HepG2 (cell line): ENCODE measurements around the gene PLCB4. TPM values are rescaled to one million over a fixed set of nuclear protein-coding genes. Genes with fewer than 3 reads are reported as not detected.

Source experiments
- ATAC-seq: fragments of 200-7000 bp; cut with Tn5 transposase; 3 replicates; pipeline ENCODE4 v1.9.1; 2020; ENCODE audit warnings: mild to moderate bottlenecking, moderate library complexity
- BruUV-seq: library from RNA; stranded (reverse); fragments of 400-500 nt; replicated peaks from 2 replicates; lab custom pipeline; 2021; lab: Mats Ljungman, UMichigan
- CTCF ChIA-PET: fragments of 300-600 bp; formaldehyde crosslinking; extraction: SDS; loops from one replicate; lab custom pipeline; 2021; ENCODE audit warnings: low total read pairs, inconsistent platforms, low intra/inter-chr PET ratio; lab: Yijun Ruan, JAX
- POLR2A ChIA-PET: fragments of 350-600 bp; sonication (Branson Sonifier 250); formaldehyde crosslinking; loops from one replicate; lab custom pipeline; 2020; ENCODE audit warnings: antibody characterized with exemption, inconsistent platforms; lab: Yijun Ruan, JAX
- DNase-seq: peaks from one replicate; pipeline ENCODE4 v3.0.0-alpha.2; 2015; ENCODE audit warnings: low spot score
- FAIRE-seq: peaks from 3 replicates; lab custom pipeline; 2011; peaks lifted over from hg19 to GRCh38; lab: Jason Lieb, UNC
- H2AFZ ChIP-seq: one replicate; pipeline ENCODE4 v1.6.1; 2011; ENCODE audit warnings: low read length, inconsistent platforms
- H3K27ac ChIP-seq: fragments of 300-600 bp; 3 replicates; pipeline ENCODE4 v1.8.0; 2011; ENCODE audit warnings: mixed run types, mild to moderate bottlenecking, mixed read lengths, low read length, inconsistent platforms; ENCODE audit not compliant: insufficient read depth; ENCODE audit errors: extremely low read length
- H3K27me3 ChIP-seq, 2 experiments: fragments of 200-600 bp in 1 of 2; 2 replicates in 1 of 2; 3 replicates in 1 of 2; pipeline versions ENCODE4 v1.6.0 to v1.8.0; 2011; ENCODE audit warnings: low read length in 2 of 2, mild to moderate bottlenecking in 2 of 2, moderate library complexity in 2 of 2, inconsistent platforms in 1 of 2; ENCODE audit not compliant: insufficient read depth in 2 of 2, control insufficient read depth in 1 of 2
- H3K36me3 ChIP-seq, 2 experiments: fragments of 200-600 bp in 1 of 2; replicated peaks in 1 of 2; 2 replicates in 1 of 2; 3 replicates in 1 of 2; pipeline versions ENCODE4 v1.5.1 to v1.8.0; 2011; ENCODE audit warnings: low read length in 2 of 2, inconsistent platforms in 1 of 2; ENCODE audit not compliant: insufficient read depth in 2 of 2, control insufficient read depth in 1 of 2
- H3K4me1 ChIP-seq: 2 replicates; pipeline ENCODE4 v1.5.1; 2012; ENCODE audit warnings: low read length, inconsistent platforms; ENCODE audit not compliant: insufficient read depth
- H3K4me2 ChIP-seq: 2 replicates; pipeline ENCODE4 v1.6.0; 2011; ENCODE audit warnings: low read depth, low read length, inconsistent platforms
- H3K4me3 ChIP-seq, 3 experiments: fragments of 200-600 bp in 1 of 3; sonication (generic), shearing (Covaris generic) in 1 of 3; replicated peaks in 1 of 3; 2 replicates each; pipeline ENCODE4 v1.5.1; 2011 to 2016; ENCODE audit warnings: low read length in 3 of 3, inconsistent platforms in 2 of 3, low read depth in 2 of 3, mild to moderate bottlenecking in 2 of 3, control low read depth in 1 of 3, mixed read lengths in 1 of 3; ENCODE audit not compliant: insufficient read depth in 1 of 3
- H3K79me2 ChIP-seq: one replicate; pipeline ENCODE4 v1.6.1; 2011; ENCODE audit warnings: low read length, inconsistent platforms; ENCODE audit not compliant: insufficient read depth
- H3K9ac ChIP-seq: 2 replicates; pipeline ENCODE4 v1.6.0; 2011; ENCODE audit warnings: mild to moderate bottlenecking, low read depth, low read length, inconsistent platforms; ENCODE audit not compliant: insufficient read depth
- H3K9me3 ChIP-seq: 2 replicates; pipeline ENCODE4 v1.5.1; 2012; ENCODE audit warnings: mild to moderate bottlenecking, low read length
- H4K20me1 ChIP-seq: 2 replicates; pipeline ENCODE4 v1.6.0; 2011; ENCODE audit warnings: inconsistent platforms, mild to moderate bottlenecking, low read length, moderate library complexity; ENCODE audit not compliant: insufficient read depth
- JUN ChIP-seq: sonication (generic); formaldehyde crosslinking; IDR thresholded peaks from 2 replicates; pipeline ENCODE4 v1.4.0; 2020; ENCODE audit warnings: mild to moderate bottlenecking, missing genetic modification reagents
- MAFF ChIP-seq: IDR thresholded peaks from 2 replicates; pipeline ENCODE4 v1.6.1; 2011; ENCODE audit warnings: low read depth, low read length, improper control_type of control experiment
- MAFK ChIP-seq, 2 experiments: IDR thresholded peaks in 1 of 2; conservative IDR thresholded peaks in 1 of 2; 2 replicates each; pipeline ENCODE4 v1.6.1; 2011; ENCODE audit warnings: improper control_type of control experiment in 2 of 2, low read length in 2 of 2
- MBNL3 ChIP-seq: fragments of 250-450 bp; sonication (Bioruptor Pico); conservative IDR thresholded peaks from 2 replicates; pipeline ENCODE4 v1.8.0; 2022; ENCODE audit warnings: mild to moderate bottlenecking, inconsistent platforms
- NONO ChIP-seq, 2 experiments: fragments of 450-650 bp in 1 of 2; sonication (generic) in 1 of 2; formaldehyde crosslinking in 1 of 2; IDR thresholded peaks in 1 of 2; conservative IDR thresholded peaks in 1 of 2; 2 replicates each; pipeline versions ENCODE4 v1.6.1 to v1.8.0; 2017 to 2022; ENCODE audit warnings: mild to moderate bottlenecking in 1 of 2, missing genetic modification reagents in 1 of 2, moderate library complexity in 1 of 2
- NR1H2 ChIP-seq: sonication (generic); formaldehyde crosslinking; IDR thresholded peaks from 2 replicates; pipeline ENCODE4 v1.8.1; 2022; ENCODE audit warnings: low read depth, missing genetic modification reagents, borderline replicate concordance
- PRMT3 ChIP-seq: sonication (generic); formaldehyde crosslinking; IDR thresholded peaks from 2 replicates; pipeline ENCODE4 v1.8.1; 2022; ENCODE audit warnings: low read depth, mild to moderate bottlenecking, moderate library complexity, missing genetic modification reagents, borderline replicate concordance
- SALL2 ChIP-seq: sonication (generic); formaldehyde crosslinking; IDR thresholded peaks from 2 replicates; pipeline ENCODE4 v1.8.1; 2023; ENCODE audit warnings: mild to moderate bottlenecking, missing genetic modification reagents, inconsistent platforms
- ZNF607 ChIP-seq: sonication (generic); formaldehyde crosslinking; IDR thresholded peaks from 2 replicates; pipeline ENCODE4 v1.5.1; 2020; ENCODE audit warnings: missing genetic modification reagents, mild to moderate bottlenecking, borderline replicate concordance
- ZNF780A ChIP-seq: sonication (generic); formaldehyde crosslinking; IDR thresholded peaks from 2 replicates; pipeline ENCODE4 v1.8.0; 2022; ENCODE audit warnings: mild to moderate bottlenecking, missing genetic modification reagents, moderate library complexity
- WGBS: methylation state at CpG from one replicate; pipeline ENCODE4 v1.1.6; 2017; ENCODE audit warnings: low lambda C conversion rate; 5-methylcytosine and 5-hydroxymethylcytosine counted together
- in situ Hi-C: cut with HindIII; loops from 2 replicates; pipeline ENCODE4 v1.10.0; 2017; ENCODE audit warnings: low pct_unique_long_range_greater_than_20kb; ENCODE audit not compliant: extremely low pct_ligation_motif_present
- intact Hi-C: fragments of 100-400 bp; cut with micrococcal nuclease; formaldehyde crosslinking; loops from one replicate; pipeline ENCODE4 v1.10.0; 2022; ENCODE audit not compliant: unreplicated experiment
- polyA plus RNA-seq, 8 experiments: library from polyadenylated mRNA; depleted of rRNA in 3 of 8; stranded (reverse) in 7 of 8; unstranded in 1 of 8; fragments of >200 nt; fragmentation: Illumina TruSeq in 4 of 8; extraction: Trizol in 4 of 8; gene quantifications; 2 replicates each; pipeline versions ENCODE4 v1.2.1 to v1.2.3, GENCODE V29; 2011 to 2016; ENCODE audit warnings: low read depth in 4 of 8, missing spikeins in 1 of 8, mixed read lengths in 1 of 8; ENCODE audit not compliant: insufficient read depth in 1 of 8
- total RNA-seq, 5 experiments: library from RNA; depleted of rRNA; stranded (reverse); fragments of >200 nt; fragmentation: Illumina TruSeq; extraction: Trizol; gene quantifications; 2 replicates each; pipeline ENCODE4 v1.2.3, GENCODE V29; 2016; ENCODE audit warnings: low read depth in 1 of 5
- TF ChIP-seq, protein P1 (sequence below): sonication (generic); formaldehyde crosslinking; IDR thresholded peaks from 2 replicates; pipeline ENCODE4 v1.9.0; 2022; ENCODE audit warnings: low read depth, missing genetic modification reagents
- TF ChIP-seq, protein P2 (sequence below): sonication (generic); formaldehyde crosslinking; IDR thresholded peaks from 2 replicates; pipeline ENCODE4 v1.4.0; 2020; ENCODE audit warnings: mild to moderate bottlenecking, missing genetic modification reagents, borderline replicate concordance
- TF ChIP-seq, protein P3 (sequence below): sonication (generic); formaldehyde crosslinking; IDR thresholded peaks from 2 replicates; pipeline ENCODE4 v1.8.0; 2022; ENCODE audit warnings: missing genetic modification reagents, mild to moderate bottlenecking, moderate library complexity, borderline replicate concordance

Gene PLCB4
- total and polyA plus RNA-seq, 2 of the 13 experiments (the other 11 are each of a cell fraction or from before 2014, with no cell fraction given), result 0.01 TPM; not detected in 1

DNA sequence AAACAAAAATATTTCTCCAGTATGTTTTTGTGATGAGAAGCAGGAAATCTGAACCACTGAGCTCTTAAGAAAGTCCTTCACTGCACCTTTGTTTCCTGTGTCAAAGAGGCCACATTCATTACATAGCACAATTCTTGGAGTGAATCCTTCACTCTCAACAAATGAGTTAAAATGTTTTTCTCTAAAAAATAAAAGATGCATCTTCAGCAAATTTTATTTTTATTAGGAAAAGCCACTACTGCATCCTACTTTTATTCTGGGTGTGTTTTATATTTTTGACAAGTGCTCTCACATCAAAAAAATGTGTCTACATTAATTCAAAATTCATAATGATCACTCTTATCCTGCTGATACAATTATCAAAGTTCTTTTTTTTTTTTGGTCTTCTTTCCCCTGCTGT lies 76.3 kb downstream of the PLCB4 start:
- ChIA-PET CTCF (no interaction called here), POLR2A (no interaction called here)
- in situ Hi-C loops, result no loop called here
- no peak for DNase-seq
- TF ChIP-seq, protein P1, sequence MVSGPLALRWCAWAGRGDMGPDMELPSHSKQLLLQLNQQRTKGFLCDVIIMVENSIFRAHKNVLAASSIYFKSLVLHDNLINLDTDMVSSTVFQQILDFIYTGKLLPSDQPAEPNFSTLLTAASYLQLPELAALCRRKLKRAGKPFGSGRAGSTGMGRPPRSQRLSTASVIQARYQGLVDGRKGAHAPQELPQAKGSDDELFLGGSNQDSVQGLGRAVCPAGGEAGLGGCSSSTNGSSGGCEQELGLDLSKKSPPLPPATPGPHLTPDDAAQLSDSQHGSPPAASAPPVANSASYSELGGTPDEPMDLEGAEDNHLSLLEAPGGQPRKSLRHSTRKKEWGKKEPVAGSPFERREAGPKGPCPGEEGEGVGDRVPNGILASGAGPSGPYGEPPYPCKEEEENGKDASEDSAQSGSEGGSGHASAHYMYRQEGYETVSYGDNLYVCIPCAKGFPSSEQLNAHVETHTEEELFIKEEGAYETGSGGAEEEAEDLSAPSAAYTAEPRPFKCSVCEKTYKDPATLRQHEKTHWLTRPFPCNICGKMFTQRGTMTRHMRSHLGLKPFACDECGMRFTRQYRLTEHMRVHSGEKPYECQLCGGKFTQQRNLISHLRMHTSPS, result no peak
- peak; percentile 61 for TF ChIP-seq MAFF
- no peak for TF ChIP-seq ZNF780A
- peak; percentile 47 to 75; a peak in 2 of 4 replicates for TF ChIP-seq MAFK (conservative IDR thresholded peaks at IDR 0.05 in 1 of 2, IDR thresholded peaks at IDR 0.05 in 1 of 2; ENCODE audit: low read length in 2 of 2)
- no peak for TF ChIP-seq ZNF607 (CRISPR knock-in tag)
- TF ChIP-seq NR1H2 (CRISPR knock-in tag), result no peak
- no peak for TF ChIP-seq PRMT3
- ATAC-seq, result no peak
- no peak overlapping the region for H3K4me2 ChIP-seq
- H3K79me2 ChIP-seq, result no peaks in the 10 kb centered on the region
- no peaks in the 10 kb centered on the region for H3K36me3 ChIP-seq
- no peaks in the 10 kb centered on the region for H3K27me3 ChIP-seq
- no TSS peak for BruUV-seq
- H4K20me1 ChIP-seq, result no peaks in the 10 kb centered on the region
- H3K27ac ChIP-seq, result no peak overlapping the region
- intact Hi-C loops, result no loop called here
- no peak overlapping the region for H3K9ac ChIP-seq
- FAIRE-seq, result no peak
- no peaks in the 10 kb centered on the region for H3K9me3 ChIP-seq
- H2AFZ ChIP-seq, result no peak overlapping the region
- H3K4me3 ChIP-seq, result no peak overlapping the region
- H3K4me1 ChIP-seq, result no peaks in the 10 kb centered on the region

DNA sequence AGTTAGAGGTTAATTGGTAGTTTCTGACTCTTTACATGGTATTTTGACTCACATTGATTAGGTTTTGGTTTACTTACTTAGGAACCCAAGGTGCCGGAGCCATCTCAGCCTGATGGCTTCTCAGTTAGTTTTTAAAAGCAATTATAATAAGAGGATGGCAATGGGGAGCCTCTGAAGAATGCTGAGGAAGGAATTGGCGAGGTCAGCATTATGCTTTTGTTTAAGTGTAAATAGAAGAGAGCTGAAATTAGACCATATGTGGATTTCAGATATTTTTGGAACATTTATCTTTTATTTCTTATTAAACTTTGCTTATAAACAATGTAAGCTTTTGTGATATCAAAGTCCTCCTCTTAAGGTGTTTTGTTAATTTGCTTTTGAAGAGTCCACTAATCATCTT lies 77.8 kb downstream of the PLCB4 start:
- ChIA-PET CTCF (no interaction called here), POLR2A (no interaction called here)
- Histone ChIP-seq H3K9me3 (no peaks in the 10 kb centered on the region), H3K4me2 (no peak overlapping the region), H3K79me2 (no peaks in the 10 kb centered on the region), H3K27ac (no peak overlapping the region), H4K20me1 (no peaks in the 10 kb centered on the region), H2AFZ (no peak overlapping the region), H3K27me3 (no peaks in the 10 kb centered on the region), H3K4me1 (no peaks in the 10 kb centered on the region), H3K4me3 (no peak overlapping the region), H3K36me3 (no peaks in the 10 kb centered on the region), H3K9ac (no peak overlapping the region)
- FAIRE-seq (no peak), DNase-seq (no peak), ATAC-seq (no peak)
- intact Hi-C loops, result no loop called here
- no TSS peak for BruUV-seq
- TF ChIP-seq, protein P2, sequence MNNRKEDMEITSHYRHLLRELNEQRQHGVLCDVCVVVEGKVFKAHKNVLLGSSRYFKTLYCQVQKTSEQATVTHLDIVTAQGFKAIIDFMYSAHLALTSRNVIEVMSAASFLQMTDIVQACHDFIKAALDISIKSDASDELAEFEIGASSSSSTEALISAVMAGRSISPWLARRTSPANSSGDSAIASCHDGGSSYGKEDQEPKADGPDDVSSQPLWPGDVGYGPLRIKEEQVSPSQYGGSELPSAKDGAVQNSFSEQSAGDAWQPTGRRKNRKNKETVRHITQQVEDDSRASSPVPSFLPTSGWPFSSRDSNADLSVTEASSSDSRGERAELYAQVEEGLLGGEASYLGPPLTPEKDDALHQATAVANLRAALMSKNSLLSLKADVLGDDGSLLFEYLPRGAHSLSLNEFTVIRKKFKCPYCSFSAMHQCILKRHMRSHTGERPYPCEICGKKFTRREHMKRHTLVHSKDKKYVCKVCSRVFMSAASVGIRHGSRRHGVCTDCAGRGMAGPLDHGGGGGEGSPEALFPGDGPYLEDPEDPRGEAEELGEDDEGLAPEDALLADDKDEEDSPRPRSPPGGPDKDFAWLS, result no peak
- no peak for TF ChIP-seq JUN (CRISPR knock-in tag)
- TF ChIP-seq MAFF, result peak; percentile 59
- TF ChIP-seq NONO (IDR thresholded peaks at IDR 0.05), result no peak
- no peak for TF ChIP-seq NONO (CRISPR knock-in tag; conservative IDR thresholded peaks at IDR 0.05)
- TF ChIP-seq MAFK (conservative IDR thresholded peaks at IDR 0.05 in 1 of 2, IDR thresholded peaks at IDR 0.05 in 1 of 2; ENCODE audit: low read length in 2 of 2), result peak; percentile 62 to 76
- TF ChIP-seq, protein P3, sequence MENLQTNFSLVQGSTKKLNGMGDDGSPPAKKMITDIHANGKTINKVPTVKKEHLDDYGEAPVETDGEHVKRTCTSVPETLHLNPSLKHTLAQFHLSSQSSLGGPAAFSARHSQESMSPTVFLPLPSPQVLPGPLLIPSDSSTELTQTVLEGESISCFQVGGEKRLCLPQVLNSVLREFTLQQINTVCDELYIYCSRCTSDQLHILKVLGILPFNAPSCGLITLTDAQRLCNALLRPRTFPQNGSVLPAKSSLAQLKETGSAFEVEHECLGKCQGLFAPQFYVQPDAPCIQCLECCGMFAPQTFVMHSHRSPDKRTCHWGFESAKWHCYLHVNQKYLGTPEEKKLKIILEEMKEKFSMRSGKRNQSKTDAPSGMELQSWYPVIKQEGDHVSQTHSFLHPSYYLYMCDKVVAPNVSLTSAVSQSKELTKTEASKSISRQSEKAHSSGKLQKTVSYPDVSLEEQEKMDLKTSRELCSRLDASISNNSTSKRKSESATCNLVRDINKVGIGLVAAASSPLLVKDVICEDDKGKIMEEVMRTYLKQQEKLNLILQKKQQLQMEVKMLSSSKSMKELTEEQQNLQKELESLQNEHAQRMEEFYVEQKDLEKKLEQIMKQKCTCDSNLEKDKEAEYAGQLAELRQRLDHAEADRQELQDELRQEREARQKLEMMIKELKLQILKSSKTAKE (CRISPR knock-in tag), result no peak
- TF ChIP-seq MBNL3 (CRISPR knock-in tag), result no peak
- no peak for TF ChIP-seq SALL2 (CRISPR knock-in tag)
- in situ Hi-C loops, result no loop called here
- 9% methylated on average over 2 of the region's 2 CpGs for WGBS
